Measurements from ENCODE around the gene CFAP65. TPM values are rescaled to one million over a fixed set of nuclear protein-coding genes. Genes with fewer than 3 reads are reported as not detected.
A peak's percentile ranks its signal among the peaks of the same experiment; 100 is the strongest.

The CFAP65 gene
- total RNA-seq, 1 donor from 2014 or later, result 7.6 TPM

GRCh38 chr2:219057709-219058540 lies 16.6 kb upstream of the CFAP65 start:
- peaks cover 55% of the 10 kb centered on the region for H3K27me3 ChIP-seq (ENCODE audit: low read depth)
- DNase-seq (peak; percentile 84), ATAC-seq (peak; percentile 91 to 92)
- peaks cover 39% of the 10 kb centered on the region for H3K4me1 ChIP-seq
- H3K36me3 ChIP-seq, result no peaks in the 10 kb centered on the region
- peak overlapping the region; percentile 46 for H3K4me3 ChIP-seq
- no peaks in the 10 kb centered on the region for H3K9me3 ChIP-seq
- intact Hi-C loops (cut with DNase I), result loop anchor here (10.0 kb wide), 1 partner anchor 87 kb away; no protein-coding TSS in a partner anchor
- no peak overlapping the region for H3K27ac ChIP-seq
- TF ChIP-seq CTCF (IDR thresholded peaks at IDR 0.05), result peak; percentile 97

GRCh38 chr2:219056896-219057708 lies 15.8 kb upstream of the CFAP65 start:
- intact Hi-C loops (cut with DNase I), result loop anchor here (10.0 kb wide), 1 partner anchor 88 kb away; no protein-coding TSS in a partner anchor
- Histone ChIP-seq H3K4me1 (peaks cover 39% of the 10 kb centered on the region), H3K27me3 (ENCODE audit: low read depth) (peaks cover 51% of the 10 kb centered on the region), H3K27ac (no peak overlapping the region), H3K4me3 (no peak overlapping the region), H3K36me3 (no peaks in the 10 kb centered on the region), H3K9me3 (no peaks in the 10 kb centered on the region)
- no peak for TF ChIP-seq CTCF (IDR thresholded peaks at IDR 0.05)
- DNase-seq (no peak), ATAC-seq (no peak)

GRCh38 chr2:219056176-219056895 lies 15.0 kb upstream of the CFAP65 start:
- H3K27me3 ChIP-seq (ENCODE audit: low read depth), result peaks cover 46% of the 10 kb centered on the region
- intact Hi-C loops (cut with DNase I), result loop anchor here (10.0 kb wide), 1 partner anchor 88 kb away; no protein-coding TSS in a partner anchor
- no peak overlapping the region for H3K27ac ChIP-seq
- H3K9me3 ChIP-seq, result no peaks in the 10 kb centered on the region
- DNase-seq, result no peak
- H3K4me1 ChIP-seq, result peaks cover 37% of the 10 kb centered on the region
- no peak for ATAC-seq
- TF ChIP-seq CTCF (IDR thresholded peaks at IDR 0.05), result no peak
- H3K4me3 ChIP-seq, result no peak overlapping the region
- no peaks in the 10 kb centered on the region for H3K36me3 ChIP-seq

- intact Hi-C loops (cut with DNase I), result loop anchor here (10.0 kb wide), 1 partner anchor 90 kb away; no protein-coding TSS in a partner anchor
- Histone ChIP-seq H3K4me1 (peaks cover 29% of the 10 kb centered on the region), H3K36me3 (no peaks in the 10 kb centered on the region), H3K27ac (no peak overlapping the region), H3K4me3 (no peak overlapping the region), H3K27me3 (ENCODE audit: low read depth) (peaks cover 37% of the 10 kb centered on the region), H3K9me3 (no peaks in the 10 kb centered on the region)
- TF ChIP-seq CTCF (IDR thresholded peaks at IDR 0.05), result no peak
- DNase-seq (no peak), ATAC-seq (no peak)
These were observed 13.9 kb upstream of the CFAP65 start for GRCh38 chr2:219054956-219055903.

Measured in lower lobe of right lung (tissue), 2 donors.